ENCODE results near the gene SLC25A17. TPM values are rescaled to one million over a fixed set of nuclear protein-coding genes. Genes with fewer than 3 reads are reported as not detected.
"Not testable (repeated sequence)": the region's sequence is repeated elsewhere in the genome, so short reads cannot be mapped to it uniquely, and the experiment has no call there.

Gene SLC25A17
- 13.6 TPM for total RNA-seq

- ATAC-seq, result peak; percentile 91
- DNase-seq (ENCODE audit: low spot score), result peak; percentile 92
Observed at GRCh38 chr22:40818747-40819598, at the start of gene SLC25A17. TSS of gene SLC25A17 (minus strand) at chr22:40819346. CDS start at chr22:40819248, 98 bp downstream.

GRCh38 chr22:40868379-40868778, 49.2 kb upstream of the SLC25A17 start:
- DNase-seq (ENCODE audit: low spot score) (peak; percentile 61), ATAC-seq (peak; percentile 89)

GRCh38 chr22:40867109-40867508, 48.0 kb upstream of the SLC25A17 start:
- ATAC-seq, result peak; percentile 35
- DNase-seq (ENCODE audit: low spot score), result no peak

GRCh38 chr22:40862537-40862936, 43.4 kb upstream of the SLC25A17 start:
- ATAC-seq (no peak), DNase-seq (ENCODE audit: low spot score) (no peak)

- ATAC-seq (no peak), DNase-seq (ENCODE audit: low spot score) (no peak)
Observed at GRCh38 chr22:40862013-40862412, 42.9 kb upstream of the SLC25A17 start, which contains the start of gene DNAJB7. TSS of gene DNAJB7 (minus strand) at chr22:40862113. CDS start at chr22:40861994, 119 bp downstream.

GRCh38 chr22:40857309-40857855, 38.2 kb upstream of the SLC25A17 start:
- DNase-seq (ENCODE audit: low spot score), result no peak
- no peak for ATAC-seq

- ATAC-seq, result peak; percentile 91
Observed at GRCh38 chr22:40856513-40857308, 37.6 kb upstream of the SLC25A17 start, which contains the start of the genes ST13 and XPNPEP3. TSS of gene ST13 (minus strand) at chr22:40856639. CDS start at chr22:40856540, 99 bp downstream. TSS of gene XPNPEP3 (plus strand) at chr22:40857148. CDS start at chr22:40857182, 34 bp downstream.

GRCh38 chr22:40855979-40856512, 36.9 kb upstream of the SLC25A17 start:
- ATAC-seq (peak; percentile 31), DNase-seq (ENCODE audit: low spot score) (no peak)

More at GRCh38 chr22:40856513-40857308, 37.6 kb upstream of the SLC25A17 start, which contains the start of the genes ST13 and XPNPEP3:
- DNase-seq (ENCODE audit: low spot score), result peak; percentile 98

- no peak for ATAC-seq
- no peak for DNase-seq (ENCODE audit: low spot score)
Observed at GRCh38 chr22:40855071-40855978, 36.2 kb upstream of the SLC25A17 start.

- DNase-seq (ENCODE audit: low spot score), result no peak
- ATAC-seq, result no peak
Observed at GRCh38 chr22:40853961-40854360, 34.8 kb upstream of the SLC25A17 start.

GRCh38 chr22:40853333-40853732, 34.2 kb upstream of the SLC25A17 start:
- DNase-seq (ENCODE audit: low spot score) (no peak), ATAC-seq (no peak)

GRCh38 chr22:40845816-40846215, 26.7 kb upstream of the SLC25A17 start:
- ATAC-seq (peak; percentile 78), DNase-seq (ENCODE audit: low spot score) (peak; percentile 64)

GRCh38 chr22:40844951-40845350, 25.8 kb upstream of the SLC25A17 start:
- ATAC-seq (no peak), DNase-seq (ENCODE audit: low spot score) (no peak)

GRCh38 chr22:40838486-40838885, 19.3 kb upstream of the SLC25A17 start:
- ATAC-seq (peak; percentile 31), DNase-seq (ENCODE audit: low spot score) (no peak)

GRCh38 chr22:40834619-40835018, 15.5 kb upstream of the SLC25A17 start:
- DNase-seq (ENCODE audit: low spot score) (no peak), ATAC-seq (no peak)

- ATAC-seq, result no peak
- DNase-seq (ENCODE audit: low spot score), result no peak
Observed at GRCh38 chr22:40829131-40829530, 10.0 kb upstream of the SLC25A17 start.

- DNase-seq (ENCODE audit: low spot score) (peak; percentile 81), ATAC-seq (peak; percentile 81)
Observed at GRCh38 chr22:40826984-40827741, 8.0 kb upstream of the SLC25A17 start.

GRCh38 chr22:40826292-40826691, 7.1 kb upstream of the SLC25A17 start:
- peak; percentile 12 for ATAC-seq
- not testable (repeated sequence) for DNase-seq (ENCODE audit: low spot score)

GRCh38 chr22:40823426-40823825, 4.3 kb upstream of the SLC25A17 start:
- DNase-seq (ENCODE audit: low spot score) (no peak), ATAC-seq (no peak)
